ENCODE measurements around the gene C5orf52.
A peak's percentile ranks its signal among the peaks of the same experiment; 100 is the strongest.
"Not testable (repeated sequence)": the region's sequence is repeated elsewhere in the genome, so short reads cannot be mapped to it uniquely, and the experiment has no call there.

Gene C5orf52

GRCh38 chr5:157679801-157680200, 8.5 kb downstream of the C5orf52 start:
- DNase-seq, result no peak

- no peak for DNase-seq
These were observed 8.9 kb downstream of the C5orf52 start for GRCh38 chr5:157680239-157680638.

DNA sequence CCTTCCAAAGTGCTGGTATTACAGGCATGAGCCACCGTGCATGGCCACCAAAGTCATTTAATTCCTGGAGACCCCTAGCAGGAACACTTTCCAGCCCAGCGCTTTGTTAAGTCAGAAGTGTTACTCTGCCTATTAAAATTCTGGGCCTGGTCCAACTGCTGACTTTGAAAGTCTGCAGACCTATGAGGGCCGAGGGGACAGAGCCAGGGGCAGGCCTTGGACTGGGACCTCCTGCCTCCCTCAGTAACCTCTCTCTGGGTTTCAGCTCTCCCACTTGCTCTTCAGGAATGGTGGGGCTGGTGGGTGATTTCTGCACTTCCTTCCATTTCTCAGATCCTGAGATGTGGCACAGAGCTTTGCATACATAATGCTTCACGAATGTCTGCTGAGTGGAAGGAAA, 9.7 kb downstream of the C5orf52 start:
- DNase-seq, result no peak

- no peak for DNase-seq
These were observed 10.9 kb downstream of the C5orf52 start for GRCh38 chr5:157682257-157682656.

GRCh38 chr5:157686276-157687197, 15.2 kb downstream of the C5orf52 start:
- DNase-seq, result not testable (repeated sequence)

DNA sequence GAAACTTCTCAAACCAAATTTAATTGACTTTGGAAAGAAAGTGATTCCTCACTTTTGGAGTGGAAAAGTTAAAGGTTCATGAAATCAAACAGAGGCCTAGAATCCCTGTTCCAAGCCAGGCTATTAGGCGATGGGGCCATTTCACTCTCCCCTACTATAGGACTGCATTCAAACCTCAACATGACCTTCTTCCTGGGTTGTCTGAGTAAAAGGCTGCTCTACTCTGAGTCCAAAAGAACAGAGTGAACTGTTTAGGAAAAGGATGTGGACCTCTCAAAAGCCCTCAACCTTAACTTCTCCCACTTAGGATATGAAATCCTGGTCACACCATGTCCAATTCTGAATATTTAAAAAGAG, 15.8 kb downstream of the C5orf52 start:
- no peak for DNase-seq

- no peak for DNase-seq
These were observed 18.8 kb downstream of the C5orf52 start for GRCh38 chr5:157689942-157690689.

GRCh38 chr5:157690690-157691433, 19.5 kb downstream of the C5orf52 start:
- DNase-seq, result no peak

- DNase-seq, result not testable (repeated sequence)
These were observed 22.5 kb downstream of the C5orf52 start for GRCh38 chr5:157693816-157694215.

GRCh38 chr5:157696154-157696553, 24.8 kb downstream of the C5orf52 start:
- not testable (repeated sequence) for DNase-seq

GRCh38 chr5:157698674-157699073, 27.3 kb downstream of the C5orf52 start:
- not testable (repeated sequence) for DNase-seq

DNA sequence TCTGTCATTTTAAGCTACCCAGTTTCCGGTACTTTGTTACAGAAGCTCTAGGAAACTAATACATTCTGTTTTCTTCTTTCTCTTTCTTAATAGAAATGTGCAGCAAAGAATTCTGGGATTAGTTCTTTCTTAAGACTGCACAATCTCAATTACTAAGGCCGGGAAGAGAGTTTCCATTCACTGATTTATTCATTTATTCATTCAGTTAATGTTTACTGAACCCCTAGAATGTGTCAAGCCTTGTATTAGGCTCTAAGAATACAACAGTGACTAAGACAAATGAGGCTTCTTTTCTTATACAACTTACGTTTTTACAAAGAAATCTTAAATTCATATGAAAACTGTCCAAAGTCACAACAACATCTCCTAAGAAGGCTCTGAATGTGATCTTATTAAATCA, 32.4 kb downstream of the C5orf52 start:
- DNase-seq, result no peak

DNA sequence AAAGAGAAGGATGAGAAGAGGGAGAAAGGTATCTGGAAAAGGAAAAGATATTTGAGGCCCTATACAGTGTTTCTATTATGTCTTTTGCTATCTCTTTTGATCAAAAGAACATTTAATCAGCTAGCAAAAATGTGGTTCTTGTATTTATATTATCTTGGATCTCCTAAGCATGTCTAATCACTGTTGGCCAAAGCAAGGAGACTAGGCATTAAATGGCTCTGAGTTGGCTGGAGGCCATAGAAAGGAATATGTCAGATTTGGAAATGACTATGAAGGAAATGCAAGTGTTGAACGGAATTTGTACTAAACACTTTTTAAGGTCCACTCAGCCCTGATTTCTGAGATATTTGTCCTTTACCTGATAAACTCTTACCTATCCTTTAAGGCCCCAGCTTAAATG, 37.5 kb downstream of the C5orf52 start:
- DNase-seq, result no peak

DNA sequence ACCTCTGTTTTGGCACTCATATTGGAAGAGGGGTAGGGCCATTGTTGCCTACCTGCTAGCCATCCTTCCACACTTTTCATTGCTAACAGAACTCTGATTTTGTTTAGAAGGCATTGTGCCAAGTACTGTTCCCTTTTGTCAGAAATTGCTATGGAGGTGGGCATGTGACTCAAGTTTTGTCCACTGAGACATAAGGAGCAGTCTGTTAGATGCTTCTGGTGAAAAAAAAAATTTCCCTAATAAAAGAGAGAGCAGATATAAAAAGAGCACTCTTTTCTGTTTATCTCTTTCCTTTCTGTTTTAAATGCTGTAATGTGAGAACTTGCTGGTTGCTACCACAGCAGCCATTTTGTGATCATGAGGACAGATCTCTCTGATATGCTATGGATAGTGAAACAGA, 38.0 kb downstream of the C5orf52 start:
- DNase-seq, result no peak

GRCh38 chr5:157710431-157710830, 39.1 kb downstream of the C5orf52 start:
- DNase-seq, result no peak

DNA sequence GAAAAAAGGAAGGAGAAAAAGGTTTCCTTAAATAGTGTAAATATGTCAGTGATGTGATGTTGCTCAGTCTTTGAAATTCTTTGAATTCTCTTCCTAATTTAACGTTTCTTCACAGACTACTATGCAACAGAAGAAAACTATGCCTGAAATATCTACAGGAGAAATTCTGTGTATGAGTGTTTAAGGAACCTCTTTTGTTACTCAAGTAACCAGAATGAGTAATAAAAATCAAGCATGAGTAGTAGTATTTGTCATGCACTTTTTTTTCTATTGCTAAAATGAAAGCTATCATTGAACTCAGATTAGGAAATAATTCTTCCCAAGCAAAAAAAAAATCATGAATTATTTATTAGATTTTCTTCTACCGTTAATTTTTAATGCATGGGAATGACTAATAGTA, 39.5 kb downstream of the C5orf52 start:
- no peak for DNase-seq

DNA sequence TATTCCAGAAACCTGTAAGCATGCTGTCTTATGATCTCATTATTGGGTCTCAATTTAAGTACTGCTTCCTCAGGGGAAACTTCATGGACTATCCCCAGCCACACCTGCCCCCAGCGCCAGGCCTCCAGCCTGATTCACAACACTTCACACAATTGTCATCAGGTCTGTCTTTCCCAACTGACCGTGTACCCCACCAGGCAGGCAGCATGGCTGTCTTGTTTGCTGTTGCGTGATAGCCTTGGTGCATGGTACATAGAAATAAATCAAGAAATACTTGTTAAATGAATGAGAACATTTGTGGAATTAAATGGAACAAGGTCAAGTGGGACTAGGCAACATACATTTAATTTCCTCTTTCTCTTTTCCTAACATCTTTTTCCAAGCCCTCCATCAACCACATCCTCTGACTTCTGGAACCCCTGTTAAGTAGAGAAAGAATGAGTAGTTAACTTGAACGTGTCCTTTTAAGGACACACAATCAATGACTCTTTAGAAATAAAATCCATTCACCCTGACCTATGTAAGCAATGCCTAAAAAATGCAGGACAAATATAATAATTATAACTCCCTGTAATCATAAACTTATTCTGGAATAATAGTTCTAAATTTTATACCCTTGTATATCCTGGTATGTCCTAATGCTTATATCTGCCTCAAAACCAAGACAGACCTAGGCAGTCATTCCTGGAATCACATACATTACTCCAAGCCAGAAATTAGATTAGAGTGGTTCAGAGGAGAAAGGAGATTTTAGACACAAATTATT, 42.7 kb downstream of the C5orf52 start:
- no peak for DNase-seq

DNA sequence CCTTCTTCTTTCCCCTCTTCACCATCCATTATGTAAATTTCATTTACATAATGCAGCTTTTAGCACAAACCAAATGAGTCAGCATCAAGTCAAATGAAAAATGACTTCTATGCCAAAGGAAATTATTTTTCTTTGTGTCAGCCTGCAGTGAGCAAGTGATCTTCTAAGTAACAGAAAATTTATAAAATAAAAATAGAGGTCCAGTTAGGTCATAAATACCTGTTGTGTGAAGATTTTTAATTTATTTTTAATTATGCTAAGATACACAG, 43.2 kb downstream of the C5orf52 start:
- no peak for DNase-seq

GRCh38 chr5:157718519-157718918, 47.2 kb downstream of the C5orf52 start:
- DNase-seq, result no peak

- no peak for DNase-seq
These were observed 47.9 kb downstream of the C5orf52 start for GRCh38 chr5:157719245-157719644.

GRCh38 chr5:157721159-157721558, 49.8 kb downstream of the C5orf52 start:
- peak; percentile 1 for DNase-seq

DNA sequence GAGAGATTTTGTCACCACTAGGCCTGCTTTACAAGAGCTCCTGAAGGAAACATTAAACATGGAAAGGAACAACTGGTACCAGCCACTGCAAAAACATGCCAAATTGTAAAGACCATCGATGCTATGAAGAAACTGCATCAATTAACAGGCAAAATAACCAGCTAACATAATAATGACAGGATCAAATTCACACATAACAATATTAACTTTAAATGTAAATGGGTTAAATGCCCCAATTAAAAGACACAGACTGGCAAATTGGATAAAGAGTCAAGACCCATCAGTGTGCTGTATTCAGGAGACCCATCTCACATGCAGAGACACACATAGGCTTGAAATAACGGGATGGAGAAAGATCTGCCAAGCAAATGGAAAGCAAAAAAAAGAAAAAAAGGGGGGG, 51.6 kb downstream of the C5orf52 start:
- not testable (repeated sequence) for DNase-seq

- DNase-seq, result not testable (repeated sequence)
These were observed 55.3 kb downstream of the C5orf52 start for GRCh38 chr5:157726607-157727006.
